HG03135 (cell line): Measurements from ENCODE around the gene TARDBP.
A peak's percentile ranks its signal among the peaks of the same experiment; 100 is the strongest.
"Not testable (repeated sequence)": the region's sequence is repeated elsewhere in the genome, so short reads cannot be mapped to it uniquely, and the experiment has no call there.

Source experiments
- ATAC-seq: cut with Tn5 transposase; IDR thresholded peaks from one replicate; pipeline ENCODE4 v1.9.1; 2021; ENCODE audit warnings: mild to moderate bottlenecking, moderate library complexity; ENCODE audit not compliant: unreplicated experiment

Gene TARDBP

GRCh38 chr1:11012260-11013159, at the start of gene TARDBP:
Gene TARDBP (plus strand): TSS chr1:11012654. CDS start chr1:11013728, 1,074 bp downstream.
- peak; percentile 91 for ATAC-seq

- ATAC-seq: peak; percentile 41
Observed at GRCh38 chr1:10965546-10966226, 46.8 kb upstream of the TARDBP start.

- ATAC-seq: no peak
Observed at GRCh38 chr1:10967090-10967489, 45.4 kb upstream of the TARDBP start.

- no peak for ATAC-seq
Observed at GRCh38 chr1:10968411-10968826, 44.0 kb upstream of the TARDBP start.

GRCh38 chr1:10969267-10969970, 43.0 kb upstream of the TARDBP start:
- no peak for ATAC-seq

GRCh38 chr1:10969971-10970332, 42.5 kb upstream of the TARDBP start:
- ATAC-seq: no peak

- ATAC-seq: no peak
Observed at GRCh38 chr1:10973552-10973951, 38.9 kb upstream of the TARDBP start.

GRCh38 chr1:10973956-10974881, 38.2 kb upstream of the TARDBP start:
- no peak for ATAC-seq

- ATAC-seq: no peak
Observed at GRCh38 chr1:10975567-10976326, 36.7 kb upstream of the TARDBP start.

GRCh38 chr1:10978719-10979118, 33.7 kb upstream of the TARDBP start:
- ATAC-seq: no peak

- ATAC-seq: no peak
Observed at GRCh38 chr1:10979483-10979920, 33.0 kb upstream of the TARDBP start.

GRCh38 chr1:10980094-10980577, 32.3 kb upstream of the TARDBP start:
- no peak for ATAC-seq

- ATAC-seq: no peak
Observed at GRCh38 chr1:10980841-10981727, 31.4 kb upstream of the TARDBP start.

- no peak for ATAC-seq
Observed at GRCh38 chr1:10986525-10986890, 25.9 kb upstream of the TARDBP start.

- no peak for ATAC-seq
Observed at GRCh38 chr1:10987840-10988417, 24.5 kb upstream of the TARDBP start.

GRCh38 chr1:10989095-10989494, 23.4 kb upstream of the TARDBP start:
- ATAC-seq: no peak

- not testable (repeated sequence) for ATAC-seq
Observed at GRCh38 chr1:10989920-10990516, 22.4 kb upstream of the TARDBP start.

- ATAC-seq: no peak
Observed at GRCh38 chr1:10990828-10991227, 21.6 kb upstream of the TARDBP start.
